Endodermal cell (in vitro differentiated cells): Measurements from ENCODE around the gene THEM4. TPM values are rescaled to one million over a fixed set of nuclear protein-coding genes. Genes with fewer than 3 reads are reported as not detected.

Experiments
- DNase-seq: peaks from one replicate; pipeline ENCODE4 v3.0.0-alpha.2; 2017
- H3K27ac ChIP-seq: 2 replicates; pipeline ENCODE4 v1.5.1; 2013; ENCODE audit warnings: mild to moderate bottlenecking, low read depth, low read length, moderate library complexity
- H3K27me3 ChIP-seq: 2 replicates; pipeline ENCODE4 v1.6.1; 2013; ENCODE audit warnings: mild to moderate bottlenecking, low read length, moderate library complexity; ENCODE audit not compliant: insufficient read depth, control insufficient read depth, poor library complexity, severe bottlenecking
- H3K36me3 ChIP-seq: 2 replicates; pipeline ENCODE4 v1.7.0; 2013; ENCODE audit warnings: mild to moderate bottlenecking, low read length, moderate library complexity; ENCODE audit not compliant: control insufficient read depth, insufficient read depth
- H3K4me1 ChIP-seq: one replicate; pipeline ENCODE4 v1.7.0; 2013; ENCODE audit warnings: low read length; ENCODE audit not compliant: control insufficient read depth, insufficient read depth
- H3K4me3 ChIP-seq: 2 replicates; pipeline ENCODE4 v1.5.1; 2013; ENCODE audit warnings: mild to moderate bottlenecking, low read length, moderate library complexity
- H3K9ac ChIP-seq: 2 replicates; pipeline ENCODE4 v1.6.1; 2013; ENCODE audit warnings: mild to moderate bottlenecking, low read length, moderate library complexity; ENCODE audit not compliant: poor library complexity, severe bottlenecking; ENCODE audit errors: extremely low read depth
- H3K9me3 ChIP-seq: 2 replicates; pipeline ENCODE4 v1.6.1; 2013; ENCODE audit warnings: mild to moderate bottlenecking, low read length, moderate library complexity; ENCODE audit not compliant: control insufficient read depth
- H3K27ac Mint-ChIP-seq: 2 replicates; pipeline ENCODE4 v1.8.0; 2020; ENCODE audit warnings: mixed read lengths
- H3K27me3 Mint-ChIP-seq: 2 replicates; pipeline ENCODE4 v1.8.0; 2021; ENCODE audit warnings: mild to moderate bottlenecking, mixed read lengths; ENCODE audit not compliant: insufficient read depth
- H3K36me3 Mint-ChIP-seq: 2 replicates; pipeline ENCODE4 v1.8.0; 2020; ENCODE audit warnings: low read depth, mixed read lengths
- H3K4me1 Mint-ChIP-seq: 2 replicates; pipeline ENCODE4 v1.8.0; 2020; ENCODE audit warnings: mixed read lengths
- H3K4me3 Mint-ChIP-seq: 2 replicates; pipeline ENCODE4 v1.8.0; 2020; ENCODE audit warnings: mild to moderate bottlenecking, moderate library complexity, mixed read lengths
- H3K9me3 Mint-ChIP-seq: 2 replicates; pipeline ENCODE4 v1.8.0; 2020; ENCODE audit warnings: mild to moderate bottlenecking, mixed read lengths
- CTCF ChIP-seq: fragments of 200-600 bp; sonication (generic); conservative IDR thresholded peaks from 2 replicates; pipeline ENCODE4 v1.5.0; 2021; ENCODE audit warnings: antibody characterized with exemption, mild to moderate bottlenecking
- WGBS, 2 experiments: methylation state at CpG; one replicate each; pipeline versions ENCODE4 v1.1.5 to v1.1.7; 2013; ENCODE audit warnings: missing lambda C conversion rate in 2 of 2, mixed read lengths in 1 of 2; ENCODE audit not compliant: insufficient coverage in 1 of 2, insufficient read length in 1 of 2; 5-methylcytosine and 5-hydroxymethylcytosine counted together
- total RNA-seq, 2 donors: library from RNA; stranded (reverse); fragmentation: NEBNext Ultra II Directional in 1 of 2; extraction: Animal tissue kit (Norgen Biotek cat#: 25700) in 1 of 2; gene quantifications; 2 replicates in 1 of 2; 3 replicates in 1 of 2; pipeline ENCODE4 v1.2.1, GENCODE V29; 2021

THEM4 gene
- total RNA-seq, 2 donors from 2014 or later = 12.2 to 14.3 TPM

GRCh38 chr1:151827853-151828252 is 81.5 kb downstream of the THEM4 start:
- Mint-ChIP-seq H3K36me3 (no peaks in the 10 kb centered on the region), H3K27ac (no peak overlapping the region), H3K9me3 (no peaks in the 10 kb centered on the region), H3K4me3 (no peak overlapping the region), H3K27me3 (no peaks in the 10 kb centered on the region), H3K4me1 (peaks cover 27% of the 10 kb centered on the region)
- Histone ChIP-seq H3K4me3 (no peak overlapping the region), H3K27me3 (no peaks in the 10 kb centered on the region), H3K9ac (no peak overlapping the region), H3K36me3 (no peaks in the 10 kb centered on the region), H3K27ac (no peak overlapping the region), H3K9me3 (no peaks in the 10 kb centered on the region), H3K4me1 (no peaks in the 10 kb centered on the region)
- no peak for TF ChIP-seq CTCF
- WGBS, 2 experiments = 81 to 100% methylated on average over 2 to 9 of the region's 9 CpGs
- no peak for DNase-seq

GRCh38 chr1:151825751-151826660 is 83.3 kb downstream of the THEM4 start:
- no peaks in the 10 kb centered on the region for H3K4me1 ChIP-seq
- Mint-ChIP-seq H3K4me3 (no peak overlapping the region), H3K36me3 (no peaks in the 10 kb centered on the region), H3K4me1 (peaks cover 34% of the 10 kb centered on the region), H3K27ac (no peak overlapping the region), H3K27me3 (no peaks in the 10 kb centered on the region), H3K9me3 (no peaks in the 10 kb centered on the region)
- no peak overlapping the region for H3K4me3 ChIP-seq
- no peak overlapping the region for H3K9ac ChIP-seq
- 42 to 70% methylated on average over 5 to 21 of the region's 21 CpGs for WGBS, 2 experiments
- H3K9me3 ChIP-seq = no peaks in the 10 kb centered on the region
- TF ChIP-seq CTCF = peak; percentile 21
- no peak overlapping the region for H3K27ac ChIP-seq
- DNase-seq = peak; percentile 68
- H3K27me3 ChIP-seq = no peaks in the 10 kb centered on the region
- H3K36me3 ChIP-seq = no peaks in the 10 kb centered on the region

DNA sequence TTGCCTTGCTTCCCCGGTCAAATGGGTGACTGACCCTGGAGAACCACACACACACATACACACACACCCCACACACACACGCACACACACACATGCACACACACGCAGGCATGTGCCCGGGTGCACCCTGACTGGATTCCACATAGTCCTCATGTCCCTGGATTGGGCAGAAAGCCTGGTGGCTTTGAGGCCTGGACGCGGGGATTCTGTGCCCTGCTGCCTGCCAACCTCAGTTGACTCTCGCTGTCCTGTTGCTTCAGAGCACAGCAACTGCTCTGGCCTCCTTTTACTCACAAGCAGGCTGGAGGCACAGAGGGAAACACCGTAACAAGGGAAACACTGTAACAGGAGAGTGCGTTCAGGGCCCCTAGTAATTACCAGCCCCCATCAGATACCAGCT is 84.1 kb downstream of the THEM4 start:
- H3K27me3 Mint-ChIP-seq = no peaks in the 10 kb centered on the region
- H3K36me3 Mint-ChIP-seq = no peaks in the 10 kb centered on the region
- DNase-seq = no peak
- H3K9ac ChIP-seq = no peak overlapping the region
- H3K27me3 ChIP-seq = no peaks in the 10 kb centered on the region
- no peaks in the 10 kb centered on the region for H3K4me1 ChIP-seq
- 63 to 84% methylated on average over 3 to 9 of the region's 9 CpGs for WGBS, 2 experiments
- H3K9me3 Mint-ChIP-seq = no peaks in the 10 kb centered on the region
- no peaks in the 10 kb centered on the region for H3K36me3 ChIP-seq
- H3K27ac Mint-ChIP-seq = no peak overlapping the region
- no peak overlapping the region for H3K27ac ChIP-seq
- peaks cover 32% of the 10 kb centered on the region for H3K4me1 Mint-ChIP-seq
- no peak overlapping the region for H3K4me3 ChIP-seq
- TF ChIP-seq CTCF = no peak
- no peaks in the 10 kb centered on the region for H3K9me3 ChIP-seq
- no peak overlapping the region for H3K4me3 Mint-ChIP-seq

Other genes starting within 250 kb of the THEM4 start
- gene CELF3, start 192.7 kb downstream of the THEM4 start, total RNA-seq = under 1 TPM; 0.24 to 0.40 TPM
- not detected for gene RIIAD1, start 188.0 kb downstream of the THEM4 start, total RNA-seq
- gene MRPL9, start 146.0 kb downstream of the THEM4 start, total RNA-seq = 10 to 100 TPM; 86.3 to 98.0 TPM
- gene TDRKH, start 119.0 kb downstream of the THEM4 start, total RNA-seq = 10 to 100 TPM; 14.9 to 15.0 TPM
- gene LINGO4, start 104.1 kb downstream of the THEM4 start, total RNA-seq = not detected
- gene RORC, start 77.7 kb downstream of the THEM4 start, total RNA-seq = not detected
- under 1 TPM; 0.44 to 0.82 TPM for gene C2CD4D, start 69.7 kb downstream of the THEM4 start, total RNA-seq
- gene THEM5, start 55.8 kb downstream of the THEM4 start, total RNA-seq = not detected
- 100 to 1,000 TPM; 352 to 880 TPM for gene S100A10, start 84.3 kb upstream of the THEM4 start, total RNA-seq
- gene S100A11, start 127.5 kb upstream of the THEM4 start, total RNA-seq = 100 to 1,000 TPM; 163 to 248 TPM
- gene TCHHL1, start 179.6 kb upstream of the THEM4 start, total RNA-seq = not detected
- under 1 TPM; 0.09 TPM for gene TCHH, start 205.9 kb upstream of the THEM4 start, total RNA-seq
- not detected for gene RPTN, start 249.7 kb upstream of the THEM4 start, total RNA-seq